ENCODE data around the gene GLYAT. TPM values are rescaled to one million over a fixed set of nuclear protein-coding genes. Genes with fewer than 3 reads are reported as not detected.
"Not testable (repeated sequence)": the region's sequence is repeated elsewhere in the genome, so short reads cannot be mapped to it uniquely, and the experiment has no call there.

Gene GLYAT
- total RNA-seq, 1 donor from 2014 or later, result not detected

GRCh38 chr11:58711832-58712231 lies 19.9 kb downstream of the GLYAT start:
- no peak for DNase-seq (ENCODE audit: low read depth, low spot score)
- Mint-ChIP-seq H3K36me3 (ENCODE audit: low read depth) (no peaks in the 10 kb centered on the region), H3K27ac (ENCODE audit: unreplicated experiment) (no peak overlapping the region), H3K4me1 (no peaks in the 10 kb centered on the region), H3K27me3 (ENCODE audit: low read depth) (no peaks in the 10 kb centered on the region), H3K9me3 (peaks cover 16% of the 10 kb centered on the region), H3K4me3 (no peak overlapping the region)
- TF ChIP-seq CTCF (conservative IDR thresholded peaks at IDR 0.05), result no peak

GRCh38 chr11:58707767-58708166 lies 24.0 kb downstream of the GLYAT start:
- no peak for DNase-seq (ENCODE audit: low read depth, low spot score)
- Mint-ChIP-seq H3K4me3 (no peak overlapping the region), H3K27ac (ENCODE audit: unreplicated experiment) (no peak overlapping the region), H3K36me3 (ENCODE audit: low read depth) (no peaks in the 10 kb centered on the region), H3K9me3 (peaks cover 8% of the 10 kb centered on the region), H3K4me1 (no peaks in the 10 kb centered on the region), H3K27me3 (ENCODE audit: low read depth) (no peaks in the 10 kb centered on the region)
- no peak for TF ChIP-seq CTCF (conservative IDR thresholded peaks at IDR 0.05)

GRCh38 chr11:58696825-58697224 lies 34.9 kb downstream of the GLYAT start:
- H3K27ac Mint-ChIP-seq (ENCODE audit: unreplicated experiment); H3K4me3 Mint-ChIP-seq; H3K27me3 Mint-ChIP-seq (ENCODE audit: low read depth); H3K36me3 Mint-ChIP-seq (ENCODE audit: low read depth); DNase-seq (ENCODE audit: low read depth, low spot score); H3K4me1 Mint-ChIP-seq; H3K9me3 Mint-ChIP-seq: not testable (repeated sequence)

GRCh38 chr11:58693026-58693425 lies 38.7 kb downstream of the GLYAT start:
- no peak overlapping the region for H3K4me3 Mint-ChIP-seq
- no peaks in the 10 kb centered on the region for H3K36me3 Mint-ChIP-seq (ENCODE audit: low read depth)
- no peaks in the 10 kb centered on the region for H3K4me1 Mint-ChIP-seq
- H3K27me3 Mint-ChIP-seq (ENCODE audit: low read depth), result peaks cover 6% of the 10 kb centered on the region
- no peak for TF ChIP-seq CTCF (conservative IDR thresholded peaks at IDR 0.05)
- H3K27ac Mint-ChIP-seq (ENCODE audit: unreplicated experiment), result no peak overlapping the region
- DNase-seq (ENCODE audit: low read depth, low spot score), result no peak
- H3K9me3 Mint-ChIP-seq, result no peaks in the 10 kb centered on the region

- no peak for TF ChIP-seq CTCF (conservative IDR thresholded peaks at IDR 0.05)
- no peaks in the 10 kb centered on the region for H3K4me1 Mint-ChIP-seq
- H3K27me3 Mint-ChIP-seq (ENCODE audit: low read depth), result peaks cover 10% of the 10 kb centered on the region
- H3K9me3 Mint-ChIP-seq, result no peaks in the 10 kb centered on the region
- H3K36me3 Mint-ChIP-seq (ENCODE audit: low read depth), result no peaks in the 10 kb centered on the region
- DNase-seq (ENCODE audit: low read depth, low spot score), result no peak
- no peak overlapping the region for H3K4me3 Mint-ChIP-seq
- H3K27ac Mint-ChIP-seq (ENCODE audit: unreplicated experiment), result no peak overlapping the region
These were observed 40.1 kb downstream of the GLYAT start for GRCh38 chr11:58691675-58692074.

- Mint-ChIP-seq H3K36me3 (ENCODE audit: low read depth) (no peaks in the 10 kb centered on the region), H3K4me3 (no peak overlapping the region), H3K9me3 (peaks cover 2% of the 10 kb centered on the region), H3K27me3 (ENCODE audit: low read depth) (peaks cover 10% of the 10 kb centered on the region), H3K4me1 (no peaks in the 10 kb centered on the region), H3K27ac (ENCODE audit: unreplicated experiment) (no peak overlapping the region)
- DNase-seq (ENCODE audit: low read depth, low spot score), result no peak
- TF ChIP-seq CTCF (conservative IDR thresholded peaks at IDR 0.05), result no peak
These were observed 42.8 kb downstream of the GLYAT start for GRCh38 chr11:58688789-58689503.

All from neural crest cell (in vitro differentiated cells).